Esophagus squamous epithelium (tissue), 4 donors: Measurements from ENCODE around the gene PRAMEF2.
"Not testable (repeated sequence)": the region's sequence is repeated elsewhere in the genome, so short reads cannot be mapped to it uniquely, and the experiment has no call there.

ENCODE experiments used
- CTCF ChIP-seq, 6 experiments: fragments of 450-650 bp in 4 of 6; fragments of 200-600 bp in 2 of 6; sonication (generic) in 2 of 6; IDR thresholded peaks; one replicate each; pipeline ENCODE4 v1.5.1; 2016 to 2019; ENCODE audit warnings: antibody characterized with exemption in 6 of 6, mild to moderate bottlenecking in 4 of 6, moderate library complexity in 4 of 6
- POLR2A ChIP-seq, 4 donors: fragments of 450-650 bp; IDR thresholded peaks; one replicate each; pipeline ENCODE4 v1.6.1; 2017; ENCODE audit warnings: antibody characterized with exemption in 4 of 4, mild to moderate bottlenecking in 4 of 4, moderate library complexity in 3 of 4

DNA sequence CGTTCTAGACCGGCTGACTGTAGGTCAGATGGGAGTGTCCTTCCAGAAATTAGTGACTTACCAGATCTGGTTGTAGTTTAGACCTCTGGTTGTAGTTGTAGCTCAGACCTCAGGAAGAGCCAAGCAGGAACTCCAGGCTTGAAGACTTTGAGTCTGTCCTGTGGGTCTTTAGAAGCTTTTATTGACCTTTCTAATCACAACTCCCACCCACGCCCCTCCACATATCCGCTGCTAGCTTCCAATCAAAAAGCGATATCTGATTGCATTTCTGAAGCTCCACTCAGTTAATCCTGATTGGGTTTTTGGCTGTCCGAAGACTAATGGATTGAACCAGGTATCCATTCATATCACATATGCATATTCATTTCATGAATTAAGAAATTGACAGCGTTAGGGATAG is 8.3 kb upstream of the PRAMEF2 start, which contains the start of gene HNRNPCL1:
- not testable (repeated sequence) for TF ChIP-seq CTCF, POLR2A (IDR thresholded peaks at IDR 0.05)
